HG03342 (cell line): ENCODE data around the gene SMCO2.

Experiments
- ATAC-seq: cut with Tn5 transposase; IDR thresholded peaks from one replicate; pipeline ENCODE4 v1.9.1; 2021; ENCODE audit warnings: mild to moderate bottlenecking, moderate library complexity; ENCODE audit not compliant: unreplicated experiment

SMCO2 gene

GRCh38 chr12:27451036-27451825 is 4.7 kb downstream of the SMCO2 start:
- ATAC-seq, result no peak

GRCh38 chr12:27453421-27453820 is 6.9 kb downstream of the SMCO2 start:
- ATAC-seq, result no peak

GRCh38 chr12:27455589-27455988 is 9.1 kb downstream of the SMCO2 start:
- no peak for ATAC-seq

- ATAC-seq, result no peak
Measured at GRCh38 chr12:27456618-27457017, 10.1 kb downstream of the SMCO2 start.

GRCh38 chr12:27460471-27460978 is 14.0 kb downstream of the SMCO2 start:
- no peak for ATAC-seq

- ATAC-seq, result no peak
Measured at GRCh38 chr12:27462151-27462694, 15.7 kb downstream of the SMCO2 start.

GRCh38 chr12:27462851-27463250 is 16.3 kb downstream of the SMCO2 start:
- no peak for ATAC-seq

- ATAC-seq, result no peak
Measured at GRCh38 chr12:27463511-27464219, 17.1 kb downstream of the SMCO2 start.

GRCh38 chr12:27464220-27464554 is 17.7 kb downstream of the SMCO2 start:
- no peak for ATAC-seq

- ATAC-seq, result peak; percentile 73
Measured at GRCh38 chr12:27467641-27468040, 21.1 kb downstream of the SMCO2 start.

GRCh38 chr12:27468241-27468640 is 21.7 kb downstream of the SMCO2 start:
- no peak for ATAC-seq

GRCh38 chr12:27469176-27469736 is 22.7 kb downstream of the SMCO2 start:
- ATAC-seq, result no peak

- no peak for ATAC-seq
Measured at GRCh38 chr12:27472604-27473003, 26.1 kb downstream of the SMCO2 start.

- ATAC-seq, result no peak
Measured at GRCh38 chr12:27474344-27474743, 27.8 kb downstream of the SMCO2 start.

- ATAC-seq, result no peak
Measured at GRCh38 chr12:27477049-27477448, 30.5 kb downstream of the SMCO2 start.

GRCh38 chr12:27478949-27479348 is 32.4 kb downstream of the SMCO2 start:
- ATAC-seq, result no peak

- no peak for ATAC-seq
Measured at GRCh38 chr12:27480016-27480415, 33.5 kb downstream of the SMCO2 start.

GRCh38 chr12:27486961-27487360 is 40.4 kb downstream of the SMCO2 start:
- ATAC-seq, result no peak

- ATAC-seq, result no peak
Measured at GRCh38 chr12:27488479-27488878, 41.9 kb downstream of the SMCO2 start.

- no peak for ATAC-seq
Measured at GRCh38 chr12:27491226-27491625, 44.7 kb downstream of the SMCO2 start.

GRCh38 chr12:27493260-27493940 is 46.9 kb downstream of the SMCO2 start:
- no peak for ATAC-seq
